ENCODE data around the gene C5orf47. TPM values are rescaled to one million over a fixed set of nuclear protein-coding genes. Genes with fewer than 3 reads are reported as not detected.

C5orf47 gene
- not detected for polyA plus RNA-seq (2013, experiment 1 of 4)
- not detected for polyA plus RNA-seq (2013, experiment 2 of 4)
- not detected for polyA plus RNA-seq (2013, experiment 3 of 4)
- polyA plus RNA-seq (2013, experiment 4 of 4), result not detected

GRCh38 chr5:173988554-173989431 is at the start of gene C5orf47:
C5orf47 (plus strand) TSS chr5:173989170; CDS start chr5:173989264, 94 bp downstream.
- Histone ChIP-seq H3K9me3 (ENCODE audit: control insufficient read depth, low read length) (no peaks in the 10 kb centered on the region), H3K4me3 (ENCODE audit: insufficient read depth, low read depth, low read length) (no peak within 1 kb of the TSS), H3K27me3 (ENCODE audit: control insufficient read depth, insufficient read depth, low read length, poor library complexity, severe bottlenecking) (no peaks in the 10 kb centered on the region), H3K36me3 (ENCODE audit: control insufficient read depth, insufficient read depth, low read length) (no peaks in the 10 kb centered on the region), H3K27ac (ENCODE audit: insufficient read depth, low read depth, low read length, poor library complexity, severe bottlenecking) (no peak within 1 kb of the TSS), H3K4me1 (ENCODE audit: control insufficient read depth, insufficient read depth, low read length) (no peaks in the 10 kb centered on the region)
- WGBS, 2 experiments, result 96% methylated on average over 47 to 51 of the region's 51 CpGs

GRCh38 chr5:173940269-173940668 is 48.7 kb upstream of the C5orf47 start:
- WGBS, 2 experiments, result 87 to 97% methylated on average over 1 to 2 of the region's 2 CpGs
- H3K27me3 ChIP-seq (ENCODE audit: control insufficient read depth, insufficient read depth, low read length, poor library complexity, severe bottlenecking), result no peaks in the 10 kb centered on the region
- H3K27ac ChIP-seq (ENCODE audit: insufficient read depth, low read depth, low read length, poor library complexity, severe bottlenecking), result no peak overlapping the region
- H3K9me3 ChIP-seq (ENCODE audit: control insufficient read depth, low read length), result no peaks in the 10 kb centered on the region
- H3K4me1 ChIP-seq (ENCODE audit: control insufficient read depth, insufficient read depth, low read length), result no peaks in the 10 kb centered on the region
- no peaks in the 10 kb centered on the region for H3K36me3 ChIP-seq (ENCODE audit: control insufficient read depth, insufficient read depth, low read length)
- no peak overlapping the region for H3K4me3 ChIP-seq (ENCODE audit: insufficient read depth, low read depth, low read length)

GRCh38 chr5:173941102-173941501 is 47.9 kb upstream of the C5orf47 start:
- H3K9me3 ChIP-seq (ENCODE audit: control insufficient read depth, low read length), result no peaks in the 10 kb centered on the region
- H3K27ac ChIP-seq (ENCODE audit: insufficient read depth, low read depth, low read length, poor library complexity, severe bottlenecking), result no peak overlapping the region
- H3K36me3 ChIP-seq (ENCODE audit: control insufficient read depth, insufficient read depth, low read length), result no peaks in the 10 kb centered on the region
- 48 to 50% methylated on average over 1 to 2 of the region's 2 CpGs for WGBS, 2 experiments
- H3K4me1 ChIP-seq (ENCODE audit: control insufficient read depth, insufficient read depth, low read length), result no peaks in the 10 kb centered on the region
- no peak overlapping the region for H3K4me3 ChIP-seq (ENCODE audit: insufficient read depth, low read depth, low read length)
- H3K27me3 ChIP-seq (ENCODE audit: control insufficient read depth, insufficient read depth, low read length, poor library complexity, severe bottlenecking), result no peaks in the 10 kb centered on the region

- Histone ChIP-seq H3K4me3 (ENCODE audit: insufficient read depth, low read depth, low read length) (no peak overlapping the region), H3K27ac (ENCODE audit: insufficient read depth, low read depth, low read length, poor library complexity, severe bottlenecking) (no peak overlapping the region), H3K9me3 (ENCODE audit: control insufficient read depth, low read length) (no peaks in the 10 kb centered on the region), H3K4me1 (ENCODE audit: control insufficient read depth, insufficient read depth, low read length) (no peaks in the 10 kb centered on the region), H3K27me3 (ENCODE audit: control insufficient read depth, insufficient read depth, low read length, poor library complexity, severe bottlenecking) (no peaks in the 10 kb centered on the region), H3K36me3 (ENCODE audit: control insufficient read depth, insufficient read depth, low read length) (no peaks in the 10 kb centered on the region)
- WGBS, 2 experiments, result 74% methylated on average over 8 to 9 of the region's 9 CpGs
These were observed 47.1 kb upstream of the C5orf47 start for GRCh38 chr5:173941758-173942401.

GRCh38 chr5:173944511-173944910 is 44.5 kb upstream of the C5orf47 start:
- H3K36me3 ChIP-seq (ENCODE audit: control insufficient read depth, insufficient read depth, low read length), result no peaks in the 10 kb centered on the region
- no peaks in the 10 kb centered on the region for H3K4me1 ChIP-seq (ENCODE audit: control insufficient read depth, insufficient read depth, low read length)
- H3K9me3 ChIP-seq (ENCODE audit: control insufficient read depth, low read length), result no peaks in the 10 kb centered on the region
- WGBS, 2 experiments, result 94 to 95% methylated on average over 2 of the region's 2 CpGs
- H3K4me3 ChIP-seq (ENCODE audit: insufficient read depth, low read depth, low read length), result no peak overlapping the region
- H3K27ac ChIP-seq (ENCODE audit: insufficient read depth, low read depth, low read length, poor library complexity, severe bottlenecking), result no peak overlapping the region
- no peaks in the 10 kb centered on the region for H3K27me3 ChIP-seq (ENCODE audit: control insufficient read depth, insufficient read depth, low read length, poor library complexity, severe bottlenecking)

GRCh38 chr5:173945160-173945559 is 43.8 kb upstream of the C5orf47 start:
- Histone ChIP-seq H3K27me3 (ENCODE audit: control insufficient read depth, insufficient read depth, low read length, poor library complexity, severe bottlenecking) (no peaks in the 10 kb centered on the region), H3K36me3 (ENCODE audit: control insufficient read depth, insufficient read depth, low read length) (no peaks in the 10 kb centered on the region), H3K4me3 (ENCODE audit: insufficient read depth, low read depth, low read length) (no peak overlapping the region), H3K27ac (ENCODE audit: insufficient read depth, low read depth, low read length, poor library complexity, severe bottlenecking) (no peak overlapping the region), H3K4me1 (ENCODE audit: control insufficient read depth, insufficient read depth, low read length) (no peaks in the 10 kb centered on the region), H3K9me3 (ENCODE audit: control insufficient read depth, low read length) (no peaks in the 10 kb centered on the region)
- WGBS, 2 experiments, result 94 to 98% methylated on average over 2 of the region's 2 CpGs

- Histone ChIP-seq H3K4me3 (ENCODE audit: insufficient read depth, low read depth, low read length) (no peak overlapping the region), H3K27me3 (ENCODE audit: control insufficient read depth, insufficient read depth, low read length, poor library complexity, severe bottlenecking) (no peaks in the 10 kb centered on the region), H3K27ac (ENCODE audit: insufficient read depth, low read depth, low read length, poor library complexity, severe bottlenecking) (no peak overlapping the region), H3K36me3 (ENCODE audit: control insufficient read depth, insufficient read depth, low read length) (no peaks in the 10 kb centered on the region), H3K4me1 (ENCODE audit: control insufficient read depth, insufficient read depth, low read length) (no peaks in the 10 kb centered on the region), H3K9me3 (ENCODE audit: control insufficient read depth, low read length) (no peaks in the 10 kb centered on the region)
- 94 to 98% methylated on average over 2 of the region's 2 CpGs for WGBS, 2 experiments
These were observed 42.6 kb upstream of the C5orf47 start for GRCh38 chr5:173946323-173946722.

- Histone ChIP-seq H3K36me3 (ENCODE audit: control insufficient read depth, insufficient read depth, low read length) (no peaks in the 10 kb centered on the region), H3K4me3 (ENCODE audit: insufficient read depth, low read depth, low read length) (no peak overlapping the region), H3K27me3 (ENCODE audit: control insufficient read depth, insufficient read depth, low read length, poor library complexity, severe bottlenecking) (no peaks in the 10 kb centered on the region), H3K27ac (ENCODE audit: insufficient read depth, low read depth, low read length, poor library complexity, severe bottlenecking) (no peak overlapping the region), H3K4me1 (ENCODE audit: control insufficient read depth, insufficient read depth, low read length) (no peaks in the 10 kb centered on the region), H3K9me3 (ENCODE audit: control insufficient read depth, low read length) (no peaks in the 10 kb centered on the region)
- 95 to 98% methylated on average over 2 of the region's 2 CpGs for WGBS, 2 experiments
These were observed 38.1 kb upstream of the C5orf47 start for GRCh38 chr5:173950829-173951228.

- no peaks in the 10 kb centered on the region for H3K9me3 ChIP-seq (ENCODE audit: control insufficient read depth, low read length)
- H3K4me1 ChIP-seq (ENCODE audit: control insufficient read depth, insufficient read depth, low read length), result no peaks in the 10 kb centered on the region
- H3K4me3 ChIP-seq (ENCODE audit: insufficient read depth, low read depth, low read length), result no peak overlapping the region
- no peaks in the 10 kb centered on the region for H3K27me3 ChIP-seq (ENCODE audit: control insufficient read depth, insufficient read depth, low read length, poor library complexity, severe bottlenecking)
- 88 to 89% methylated on average over 4 to 5 of the region's 5 CpGs for WGBS, 2 experiments
- H3K27ac ChIP-seq (ENCODE audit: insufficient read depth, low read depth, low read length, poor library complexity, severe bottlenecking), result no peak overlapping the region
- H3K36me3 ChIP-seq (ENCODE audit: control insufficient read depth, insufficient read depth, low read length), result no peaks in the 10 kb centered on the region
These were observed 35.4 kb upstream of the C5orf47 start for GRCh38 chr5:173953528-173954090.

Measured in ectodermal cell (in vitro differentiated cells).